Panc1 (cell line): Measurements from ENCODE around the gene ELF5. TPM values are rescaled to one million over a fixed set of nuclear protein-coding genes. Genes with fewer than 3 reads are reported as not detected.

ENCODE experiments used
- ATAC-seq: fragments of 200-7000 bp; cut with Tn5 transposase; 2 replicates; pipeline ENCODE4 v1.9.1; 2020; ENCODE audit warnings: mild to moderate bottlenecking, moderate library complexity
- BruUV-seq: library from RNA; stranded (reverse); fragments of 400-500 nt; replicated peaks from 2 replicates; lab custom pipeline; 2021; lab: Mats Ljungman, UMichigan
- CTCF ChIA-PET: fragments of 300-600 bp; sonication (Branson Sonifier 250); formaldehyde crosslinking; loops from one replicate; lab custom pipeline; 2022; ENCODE audit warnings: antibody characterized with exemption; lab: Charles Lee
- POLR2A ChIA-PET: fragments of 300-600 bp; sonication (Branson Sonifier 250); formaldehyde crosslinking; loops from one replicate; lab custom pipeline; 2022; ENCODE audit warnings: antibody characterized with exemption; lab: Charles Lee
- DNase-seq: peaks from one replicate; pipeline ENCODE4 v3.0.0-alpha.2; 2010; ENCODE audit warnings: low read depth, low spot score
- H3K27ac ChIP-seq: 2 replicates; pipeline ENCODE4 v1.5.1; 2011; ENCODE audit warnings: mild to moderate bottlenecking, low read length, inconsistent platforms
- H3K27me3 ChIP-seq: fragments of 200-500 bp; sonication (Bioruptor generic); 2 replicates; pipeline ENCODE4 v1.6.0; 2014; ENCODE audit warnings: low read length, inconsistent platforms; ENCODE audit not compliant: control insufficient read depth, insufficient read depth
- H3K36me3 ChIP-seq: fragments of 200-500 bp; sonication (Bioruptor generic); 2 replicates; pipeline ENCODE4 v1.5.1; 2014; ENCODE audit warnings: inconsistent platforms, mild to moderate bottlenecking, low read length, moderate library complexity; ENCODE audit not compliant: control insufficient read depth, insufficient read depth
- H3K4me1 ChIP-seq: 2 replicates; pipeline ENCODE4 v1.5.1; 2011; ENCODE audit warnings: inconsistent platforms, mild to moderate bottlenecking, low read length, moderate library complexity; ENCODE audit not compliant: control insufficient read depth, insufficient read depth
- H3K4me3 ChIP-seq, 2 experiments: 2 replicates each; pipeline ENCODE4 v1.5.1; 2011 to 2012; ENCODE audit warnings: low read depth in 2 of 2, low read length in 2 of 2, mild to moderate bottlenecking in 2 of 2, inconsistent platforms in 1 of 2, moderate library complexity in 1 of 2
- H3K9me3 ChIP-seq: fragments of 200-500 bp; sonication (Bioruptor generic); 2 replicates; pipeline ENCODE4 v1.5.1; 2014; ENCODE audit warnings: low read depth, mild to moderate bottlenecking, inconsistent platforms, low read length, moderate library complexity; ENCODE audit not compliant: control insufficient read depth, insufficient read depth
- CTCF ChIP-seq: fragments of 450-650 bp; IDR thresholded peaks from 2 replicates; pipeline ENCODE4 v1.5.1; 2017; ENCODE audit warnings: mild to moderate bottlenecking
- POLR2AphosphoS5 ChIP-seq: IDR thresholded peaks from 2 replicates; pipeline ENCODE4 v1.6.1; 2012; ENCODE audit warnings: mild to moderate bottlenecking, low read depth, low read length, moderate library complexity
- REST ChIP-seq, 2 experiments: IDR thresholded peaks; 2 replicates each; pipeline ENCODE4 v1.6.1; 2011 to 2012; ENCODE audit warnings: low read depth in 2 of 2, control low read depth in 1 of 2, low read length in 1 of 2, mild to moderate bottlenecking in 1 of 2, moderate library complexity in 1 of 2; ENCODE audit not compliant: insufficient read depth in 1 of 2
- SIN3A ChIP-seq: IDR thresholded peaks from 2 replicates; pipeline ENCODE4 v1.6.1; 2012; ENCODE audit warnings: low read depth, mild to moderate bottlenecking, low read length, moderate library complexity, borderline replicate concordance; ENCODE audit not compliant: insufficient read depth
- TCF7L2 ChIP-seq: IDR thresholded peaks from 2 replicates; pipeline ENCODE4 v1.6.1; 2011; ENCODE audit warnings: mild to moderate bottlenecking, low read depth, low read length, inconsistent platforms
- in situ Hi-C: cut with HindIII; loops from 2 replicates; pipeline ENCODE4 v1.10.0; 2016; ENCODE audit warnings: low sequenced_read_pairs, low pct_unique_long_range_greater_than_20kb
- intact Hi-C: fragments of 100-400 bp; cut with micrococcal nuclease; formaldehyde crosslinking; loops from one replicate; pipeline ENCODE4 v1.10.0; 2022; ENCODE audit not compliant: unreplicated experiment
- total RNA-seq: library from RNA; stranded (reverse); gene quantifications from one replicate; pipeline ENCODE4 v1.2.1, GENCODE V29; 2021; ENCODE audit not compliant: unreplicated experiment

Gene ELF5
- total RNA-seq, 1 experiment from 2014 or later, result not detected

- no peak for TF ChIP-seq REST (IDR thresholded peaks at IDR 0.05; ENCODE audit: insufficient read depth in 1 of 2, low read depth in 2 of 2, low read length in 1 of 2)
- TF ChIP-seq TCF7L2, result no peak
- no peak for TF ChIP-seq POLR2AphosphoS5
- TF ChIP-seq CTCF, result no peak
- TF ChIP-seq SIN3A, result no peak
- intact Hi-C loops, result loop anchor here (5.0 kb wide), 1 partner anchor 387 kb away; no protein-coding TSS in a partner anchor
Observed at GRCh38 chr11:34510218-34510617, 3.4 kb downstream of the ELF5 start.

GRCh38 chr11:34509336-34509876 lies 4.2 kb downstream of the ELF5 start:
- in situ Hi-C loops, result no loop called here
- Histone ChIP-seq H3K4me3 (no peak overlapping the region), H3K9me3 (no peaks in the 10 kb centered on the region), H3K27me3 (no peaks in the 10 kb centered on the region), H3K27ac (no peak overlapping the region), H3K36me3 (no peaks in the 10 kb centered on the region), H3K4me1 (no peaks in the 10 kb centered on the region)
- intact Hi-C loops, result no loop called here
- TF ChIP-seq SIN3A, result no peak
- no peak for TF ChIP-seq TCF7L2
- TF ChIP-seq REST (IDR thresholded peaks at IDR 0.05; ENCODE audit: insufficient read depth in 1 of 2, low read depth in 2 of 2, low read length in 1 of 2), result no peak
- TF ChIP-seq CTCF, result no peak
- no peak for TF ChIP-seq POLR2AphosphoS5
- DNase-seq (no peak), ATAC-seq (no peak)
- ChIA-PET POLR2A (no interaction called here), CTCF (no interaction called here)
- BruUV-seq, result no TSS peak

More at GRCh38 chr11:34510218-34510617, 3.4 kb downstream of the ELF5 start:
- no peak for DNase-seq
- no peak for ATAC-seq
- H3K4me1 ChIP-seq, result no peaks in the 10 kb centered on the region
- H3K27me3 ChIP-seq, result no peaks in the 10 kb centered on the region
- no peaks in the 10 kb centered on the region for H3K9me3 ChIP-seq
- no TSS peak for BruUV-seq
- in situ Hi-C loops, result no loop called here
- CTCF ChIA-PET, result no interaction called here
- POLR2A ChIA-PET, result no interaction called here
- H3K27ac ChIP-seq, result no peak overlapping the region
- no peak overlapping the region for H3K4me3 ChIP-seq
- no peaks in the 10 kb centered on the region for H3K36me3 ChIP-seq
